Hepatocyte (in vitro differentiated cells): ENCODE results near the gene VAC14.

Source experiments
- EZH2 ChIP-seq: fragments of 200-600 bp; sonication (generic); IDR thresholded peaks from 2 replicates; pipeline ENCODE4 v1.6.1; 2016; ENCODE audit warnings: antibody characterized with exemption, mild to moderate bottlenecking, borderline replicate concordance
- TF ChIP-seq, protein P1 (sequence below): fragments of 200-600 bp; sonication (generic); IDR thresholded peaks from 2 replicates; pipeline ENCODE4 v1.5.1; 2016; ENCODE audit warnings: antibody characterized with exemption, mild to moderate bottlenecking; ENCODE audit not compliant: poor library complexity

GRCh38 chr16:70730031-70730430, 70.9 kb downstream of the VAC14 start:
- TF ChIP-seq EZH2 = no peak
- TF ChIP-seq, protein P1, sequence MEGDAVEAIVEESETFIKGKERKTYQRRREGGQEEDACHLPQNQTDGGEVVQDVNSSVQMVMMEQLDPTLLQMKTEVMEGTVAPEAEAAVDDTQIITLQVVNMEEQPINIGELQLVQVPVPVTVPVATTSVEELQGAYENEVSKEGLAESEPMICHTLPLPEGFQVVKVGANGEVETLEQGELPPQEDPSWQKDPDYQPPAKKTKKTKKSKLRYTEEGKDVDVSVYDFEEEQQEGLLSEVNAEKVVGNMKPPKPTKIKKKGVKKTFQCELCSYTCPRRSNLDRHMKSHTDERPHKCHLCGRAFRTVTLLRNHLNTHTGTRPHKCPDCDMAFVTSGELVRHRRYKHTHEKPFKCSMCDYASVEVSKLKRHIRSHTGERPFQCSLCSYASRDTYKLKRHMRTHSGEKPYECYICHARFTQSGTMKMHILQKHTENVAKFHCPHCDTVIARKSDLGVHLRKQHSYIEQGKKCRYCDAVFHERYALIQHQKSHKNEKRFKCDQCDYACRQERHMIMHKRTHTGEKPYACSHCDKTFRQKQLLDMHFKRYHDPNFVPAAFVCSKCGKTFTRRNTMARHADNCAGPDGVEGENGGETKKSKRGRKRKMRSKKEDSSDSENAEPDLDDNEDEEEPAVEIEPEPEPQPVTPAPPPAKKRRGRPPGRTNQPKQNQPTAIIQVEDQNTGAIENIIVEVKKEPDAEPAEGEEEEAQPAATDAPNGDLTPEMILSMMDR = no peak
